Head of caudate nucleus (tissue), 42 donors: ENCODE data around the gene CA4.
"Not testable (repeated sequence)": the region's sequence is repeated elsewhere in the genome, so short reads cannot be mapped to it uniquely, and the experiment has no call there.

ENCODE experiments used
- DNase-seq, 42 donors: peaks; one replicate each; pipeline versions ENCODE4 v3.0.0 to v3.0.0-alpha.2; 2020 to 2021; ENCODE audit warnings: mixed read lengths in 7 of 42
- intact Hi-C: fragments of 100-400 bp; cut with DNase I; formaldehyde crosslinking; loops from one replicate; pipeline ENCODE4 v1.15.0; 2022

CA4 gene

GRCh38 chr17:60165223-60165622 is 15.4 kb downstream of the CA4 start:
- intact Hi-C loops = no loop called here
- no peak for DNase-seq

GRCh38 chr17:60165971-60166370 is 16.2 kb downstream of the CA4 start:
- DNase-seq = no peak

DNA sequence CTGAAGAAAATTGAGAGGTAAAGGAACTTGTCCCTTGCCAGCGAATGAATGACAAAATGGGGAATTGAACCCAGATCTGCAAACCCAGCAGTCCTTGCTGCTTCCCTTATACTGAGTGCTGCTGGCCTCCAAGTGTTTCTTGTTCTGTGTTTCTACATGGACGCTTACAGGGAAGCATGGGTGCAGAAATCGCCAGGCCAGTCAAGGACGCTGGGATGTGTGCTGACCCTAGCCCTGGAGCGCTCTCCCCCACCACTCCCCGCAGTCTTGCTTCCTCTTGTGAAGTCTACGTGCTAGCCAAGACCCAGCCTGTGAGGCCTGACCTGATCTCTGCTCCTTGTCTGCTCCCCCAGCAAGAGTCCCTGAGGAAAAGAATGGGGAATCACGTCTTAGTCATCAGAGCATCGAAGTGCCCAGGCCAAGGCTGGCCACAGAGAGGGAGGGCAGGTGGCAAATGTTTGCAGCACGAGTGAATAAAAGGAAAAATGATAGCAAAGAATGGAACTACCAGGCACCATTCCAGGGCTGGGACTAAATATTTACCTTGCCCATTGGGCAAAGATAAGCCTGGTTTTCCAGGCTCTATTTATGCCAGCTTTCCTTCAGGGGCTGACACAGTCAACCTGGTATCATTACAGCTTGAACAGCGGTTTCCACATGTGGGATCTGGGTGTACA is 17.4 kb downstream of the CA4 start:
- DNase-seq = peak in 1 of 42 donors; percentile 25
- intact Hi-C loops = no loop called here

More at GRCh38 chr17:60165971-60166370, 16.2 kb downstream of the CA4 start:
- intact Hi-C loops = no loop called here

- DNase-seq = no peak
- intact Hi-C loops = no loop called here
These were observed 18.9 kb downstream of the CA4 start for GRCh38 chr17:60168654-60169053.

GRCh38 chr17:60169921-60170817 is 20.4 kb downstream of the CA4 start:
- intact Hi-C loops = no loop called here
- peak in 14 of 42 donors; percentile 19 to 72 (median 38) for DNase-seq

DNA sequence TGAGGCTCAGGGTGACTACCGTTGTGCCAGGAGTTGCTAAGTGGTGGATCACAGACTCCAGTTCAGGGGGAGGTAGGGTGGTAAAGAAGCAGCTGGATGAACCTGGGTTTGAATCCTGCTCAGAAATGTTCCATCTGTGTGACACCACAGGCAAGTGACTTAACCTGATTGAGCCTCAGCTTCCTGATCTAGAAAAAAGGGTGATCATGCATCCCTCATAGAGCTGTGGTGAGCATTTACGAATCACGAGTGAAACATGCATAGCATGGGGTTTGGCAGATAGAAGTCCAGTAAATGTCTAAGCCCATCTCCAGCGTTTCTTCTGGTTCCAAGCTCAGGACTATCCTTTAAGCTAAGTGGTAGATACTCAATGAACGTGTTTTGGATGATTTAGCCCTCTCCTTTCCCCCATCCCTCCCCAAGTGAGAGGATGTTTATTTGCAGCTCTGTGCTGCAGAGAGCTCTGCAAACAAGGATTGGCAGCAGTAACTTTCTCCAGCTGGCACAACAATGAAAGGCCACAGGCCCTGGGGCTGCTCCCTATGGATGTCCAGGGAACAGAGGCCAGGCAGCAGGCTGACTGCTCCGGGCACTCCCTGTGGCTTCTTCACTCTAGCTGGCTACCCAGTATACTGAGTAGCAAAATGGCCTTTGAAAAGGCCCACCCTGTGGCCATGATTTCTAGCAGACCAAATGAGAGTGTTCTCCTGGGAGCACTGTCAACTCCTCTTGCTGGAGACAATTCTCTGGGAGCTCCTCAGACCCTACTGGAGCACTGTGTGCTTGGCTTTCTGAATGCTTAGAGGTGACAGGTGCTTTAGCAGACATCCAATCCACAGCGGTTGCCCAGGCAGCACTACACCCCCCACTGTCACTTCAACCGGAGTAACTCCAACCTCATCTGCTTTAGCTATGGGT is 21.3 kb downstream of the CA4 start:
- peak in 39 of 42 donors; percentile 29 to 85 (median 66) for DNase-seq
- intact Hi-C loops = no loop called here

GRCh38 chr17:60171753-60172079 is 21.9 kb downstream of the CA4 start:
- DNase-seq = peak in 1 of 42 donors; percentile 10
- intact Hi-C loops = no loop called here

DNA sequence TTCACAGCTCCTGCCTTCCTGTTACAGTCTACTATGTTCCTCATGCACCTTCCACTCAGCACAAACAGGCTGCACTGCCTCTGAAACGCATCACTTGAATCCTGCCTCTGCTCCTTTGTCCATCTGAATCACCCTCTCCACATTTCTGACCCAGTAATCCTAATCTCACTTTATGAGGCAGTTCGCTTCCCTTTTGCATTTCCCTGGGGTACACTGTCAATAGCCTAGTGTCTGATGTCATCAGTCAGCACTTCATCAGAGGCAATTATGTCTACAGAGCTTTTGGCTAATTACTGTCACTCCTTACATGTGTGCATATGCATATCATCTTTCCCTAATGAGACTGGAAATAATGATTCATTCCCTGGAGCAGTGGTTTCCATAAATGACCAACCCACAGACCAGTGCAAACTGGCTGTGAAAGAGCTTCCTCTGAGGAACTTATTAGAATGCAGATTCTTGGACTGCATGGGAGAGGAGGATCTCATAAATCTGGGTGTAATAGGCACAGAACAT is 23.6 kb downstream of the CA4 start:
- intact Hi-C loops = no loop called here
- DNase-seq = no peak

GRCh38 chr17:60174035-60174434 is 24.3 kb downstream of the CA4 start:
- intact Hi-C loops = no loop called here
- DNase-seq = no peak

GRCh38 chr17:60174767-60175166 is 25.0 kb downstream of the CA4 start:
- peak in 1 of 42 donors; percentile 36 for DNase-seq
- intact Hi-C loops = not testable (repeated sequence)

DNA sequence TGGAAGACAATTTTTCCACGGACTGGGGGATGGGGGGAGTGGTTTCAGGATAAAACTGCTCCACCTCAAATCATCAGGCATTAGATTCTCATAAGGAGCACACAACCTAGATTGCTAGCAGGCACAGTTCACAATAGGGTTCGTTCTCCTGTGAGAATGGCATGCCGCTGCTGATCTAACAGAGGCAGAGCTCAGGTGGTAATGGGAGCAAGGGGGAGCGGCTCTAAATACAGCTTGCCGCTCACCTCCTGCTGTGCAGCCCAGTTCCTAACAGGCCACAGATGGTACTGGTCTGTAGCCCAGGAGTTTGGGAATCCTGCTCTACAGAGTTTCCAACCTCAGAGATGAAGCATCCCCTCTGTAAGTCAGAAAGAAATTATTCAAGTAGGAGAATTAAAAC is 27.0 kb downstream of the CA4 start:
- intact Hi-C loops, DNase-seq: not testable (repeated sequence)

DNA sequence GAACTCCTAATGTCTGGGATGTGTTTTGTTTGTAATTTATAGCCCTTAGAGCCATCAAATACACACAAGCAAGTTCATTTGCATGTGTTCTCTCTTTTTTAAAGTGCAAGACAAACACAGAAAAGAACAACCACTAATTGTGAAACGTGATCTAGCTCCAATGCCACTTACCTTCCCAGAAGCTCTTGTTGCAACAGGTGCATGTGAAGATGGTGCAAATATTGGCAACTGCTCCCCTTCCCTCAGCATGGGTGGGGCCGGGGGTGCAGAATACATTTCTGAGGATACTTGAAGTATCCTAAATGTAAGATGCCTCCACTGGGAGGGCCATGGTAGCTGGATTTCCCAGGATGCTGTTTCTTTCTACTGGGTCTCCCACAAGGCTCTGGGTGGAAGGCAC is 28.4 kb downstream of the CA4 start:
- DNase-seq, intact Hi-C loops: not testable (repeated sequence)

DNA sequence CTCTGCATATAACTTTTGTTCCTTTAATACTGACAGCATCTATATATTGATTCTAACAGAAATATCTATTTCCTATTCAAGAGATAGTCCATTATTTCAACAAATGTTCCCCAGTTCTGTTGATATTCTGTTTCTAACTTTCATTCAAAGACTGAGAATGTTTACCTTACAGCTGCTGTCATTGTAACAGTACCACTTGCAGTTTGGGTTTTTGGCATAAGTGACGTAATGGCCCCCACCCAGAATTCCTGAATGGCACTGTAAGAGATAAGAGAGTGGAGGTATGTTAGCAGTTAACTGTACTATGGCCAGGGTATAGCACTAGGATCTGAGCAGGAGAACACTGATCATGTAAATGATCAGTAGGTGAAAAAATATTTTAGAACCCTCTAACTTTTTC is 30.6 kb downstream of the CA4 start:
- DNase-seq, intact Hi-C loops: not testable (repeated sequence)

- DNase-seq, intact Hi-C loops: not testable (repeated sequence)
These were observed 36.6 kb downstream of the CA4 start for GRCh38 chr17:60186372-60186771.

DNA sequence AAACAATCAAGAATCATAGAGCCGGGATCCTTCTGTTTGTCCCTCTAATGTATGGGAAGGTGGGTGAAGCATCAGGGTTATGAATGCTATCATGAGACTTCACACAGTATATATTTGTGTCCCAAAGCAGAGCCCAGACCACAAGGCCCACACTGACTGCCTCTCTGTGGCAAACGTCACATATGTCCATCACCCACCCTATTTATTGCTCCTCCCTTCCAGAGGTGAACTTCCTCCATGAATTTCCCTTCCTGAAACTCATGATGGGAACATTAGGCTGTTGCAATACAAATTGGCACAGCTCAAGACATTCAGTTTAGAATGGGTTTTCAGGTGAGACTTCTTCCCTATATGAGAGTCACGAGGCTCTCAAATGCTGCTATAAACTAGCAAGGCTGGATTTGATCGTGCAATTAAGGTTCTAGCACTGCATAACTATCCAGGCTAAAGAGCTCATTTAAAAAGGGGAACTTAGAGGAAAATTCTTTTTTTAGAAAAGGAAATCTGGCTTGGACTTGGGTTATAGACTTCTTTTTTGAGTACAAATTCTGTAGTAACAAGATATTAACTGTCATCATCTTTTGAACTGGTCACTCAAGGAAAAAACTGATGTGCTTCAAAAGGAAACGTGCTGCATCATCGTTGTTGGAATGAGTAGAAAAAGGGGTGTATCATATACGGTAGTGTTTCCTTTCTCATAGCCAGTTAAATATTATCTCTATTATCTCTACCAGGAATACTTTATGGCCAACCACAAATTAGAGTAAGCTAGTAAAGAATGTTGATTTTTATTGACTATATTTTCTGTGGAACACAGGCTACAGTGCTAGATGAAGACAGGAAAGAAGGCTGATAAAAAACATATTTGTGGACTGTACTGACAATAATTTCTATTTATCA is 37.3 kb downstream of the CA4 start:
- intact Hi-C loops, DNase-seq: not testable (repeated sequence)

- intact Hi-C loops = no loop called here
- no peak for DNase-seq
These were observed 39.0 kb downstream of the CA4 start for GRCh38 chr17:60188759-60189158.

DNA sequence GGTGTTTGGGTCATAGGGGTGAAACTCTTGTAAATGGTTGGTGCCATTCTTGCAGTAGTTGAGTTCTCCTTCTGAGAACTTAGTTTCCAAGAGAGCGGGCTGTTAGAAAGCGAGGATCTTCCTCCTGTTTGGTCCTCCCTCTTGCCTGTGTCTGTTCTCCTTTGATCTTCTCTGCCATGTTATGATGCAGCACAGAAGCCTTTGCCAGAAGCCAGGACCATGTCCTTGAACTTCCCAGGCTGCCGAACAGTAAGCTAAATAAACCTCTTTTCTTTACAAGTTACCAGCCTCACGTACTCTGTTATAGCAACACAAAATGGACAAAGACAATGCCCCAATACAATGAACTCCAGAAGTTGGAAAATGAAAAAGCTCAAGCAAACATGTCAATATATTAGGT is 40.3 kb downstream of the CA4 start:
- intact Hi-C loops = not testable (repeated sequence)

DNA sequence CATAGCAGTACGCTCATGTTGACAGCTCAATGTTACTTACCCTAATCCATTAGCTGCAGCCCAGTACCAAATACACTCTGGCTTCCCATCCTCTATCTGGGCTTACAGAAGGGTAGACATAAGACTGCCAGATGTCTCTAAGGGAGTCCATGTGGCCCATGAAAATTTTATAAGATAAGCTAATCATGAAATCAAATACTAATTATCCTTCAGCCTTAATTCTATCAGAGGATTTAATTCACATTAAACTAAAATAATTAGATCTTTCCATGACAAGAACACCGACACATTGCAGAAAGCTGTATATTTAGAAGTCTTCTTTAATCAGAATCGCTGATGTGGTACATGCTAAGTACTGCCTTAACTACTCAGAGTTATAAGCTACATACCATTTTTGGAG is 43.3 kb downstream of the CA4 start:
- DNase-seq, intact Hi-C loops: not testable (repeated sequence)

More for the DNA sequence above, 40.3 kb downstream of the CA4 start:
- not testable (repeated sequence) for DNase-seq
